Trophoblast cell (in vitro differentiated cells and primary cell): ENCODE measurements around the gene KCNG1.

Experiments
- DNase-seq, 2 donors: peaks; one replicate each; pipeline ENCODE4 v3.0.0-alpha.2; 2016
- H2AFZ ChIP-seq: 2 replicates; pipeline ENCODE4 v1.6.1; 2013; ENCODE audit warnings: low read length, moderate library complexity, mild to moderate bottlenecking; ENCODE audit not compliant: insufficient read depth, poor library complexity
- H2AK5ac ChIP-seq: 2 replicates; pipeline ENCODE4 v1.6.1; 2013; ENCODE audit warnings: mild to moderate bottlenecking, low read length
- H2BK120ac ChIP-seq: 2 replicates; pipeline ENCODE4 v1.6.1; 2013; ENCODE audit warnings: low read length, mild to moderate bottlenecking, moderate library complexity; ENCODE audit not compliant: insufficient read depth, poor library complexity
- H2BK12ac ChIP-seq: 2 replicates; pipeline ENCODE4 v1.6.1; 2013; ENCODE audit warnings: mild to moderate bottlenecking, low read length, moderate library complexity
- H2BK5ac ChIP-seq: 2 replicates; pipeline ENCODE4 v1.6.1; 2013; ENCODE audit warnings: low read length, low read depth, moderate library complexity, mild to moderate bottlenecking; ENCODE audit not compliant: poor library complexity
- H3K14ac ChIP-seq: 2 replicates; pipeline ENCODE4 v1.6.1; 2013; ENCODE audit warnings: mild to moderate bottlenecking, low read length
- H3K18ac ChIP-seq: 2 replicates; pipeline ENCODE4 v1.6.1; 2013; ENCODE audit warnings: mild to moderate bottlenecking, low read length
- H3K23ac ChIP-seq: 2 replicates; pipeline ENCODE4 v1.6.1; 2013; ENCODE audit warnings: low read length
- H3K27ac ChIP-seq: 2 replicates; pipeline ENCODE4 v1.5.1; 2013; ENCODE audit warnings: low read depth, mild to moderate bottlenecking, inconsistent platforms, low read length, moderate library complexity
- H3K27me3 ChIP-seq: 2 replicates; pipeline ENCODE4 v1.6.1; 2013; ENCODE audit warnings: inconsistent platforms, mild to moderate bottlenecking, low read length, moderate library complexity; ENCODE audit not compliant: insufficient read depth
- H3K36me3 ChIP-seq, 2 experiments: 1 replicate in 1 of 2; 2 replicates in 1 of 2; pipeline ENCODE4 v1.6.1; 2013; ENCODE audit warnings: low read length in 2 of 2, mild to moderate bottlenecking in 2 of 2, moderate library complexity in 1 of 2; ENCODE audit not compliant: insufficient read depth in 2 of 2, control insufficient read depth in 1 of 2
- H3K4ac ChIP-seq: 2 replicates; pipeline ENCODE4 v1.6.1; 2013; ENCODE audit warnings: low read depth, mild to moderate bottlenecking, low read length, moderate library complexity
- H3K4me1 ChIP-seq, 2 experiments: 1 replicate in 1 of 2; 2 replicates in 1 of 2; pipeline ENCODE4 v1.6.1; 2013; ENCODE audit warnings: low read length in 2 of 2, mild to moderate bottlenecking in 2 of 2, moderate library complexity in 1 of 2; ENCODE audit not compliant: insufficient read depth in 2 of 2, control insufficient read depth in 1 of 2
- H3K4me2 ChIP-seq: 2 replicates; pipeline ENCODE4 v1.6.1; 2013; ENCODE audit warnings: inconsistent platforms, mild to moderate bottlenecking, low read length, moderate library complexity
- H3K4me3 ChIP-seq: 2 replicates; pipeline ENCODE4 v1.5.1; 2013; ENCODE audit warnings: mild to moderate bottlenecking, low read depth, low read length, inconsistent platforms
- H3K79me1 ChIP-seq: one replicate; pipeline ENCODE4 v1.6.1; 2013; ENCODE audit warnings: low read length
- H3K79me2 ChIP-seq: 2 replicates; pipeline ENCODE4 v1.6.1; 2013; ENCODE audit warnings: low read length, mild to moderate bottlenecking; ENCODE audit not compliant: control insufficient read depth, insufficient read depth, poor library complexity
- H3K9ac ChIP-seq: 2 replicates; pipeline ENCODE4 v1.6.1; 2013; ENCODE audit warnings: mild to moderate bottlenecking, low read length
- H3K9me3 ChIP-seq: 2 replicates; pipeline ENCODE4 v1.6.1; 2013; ENCODE audit warnings: low read depth, mild to moderate bottlenecking, control low read depth, inconsistent platforms, low read length; ENCODE audit not compliant: insufficient read depth
- H4K12ac ChIP-seq: 2 replicates; pipeline ENCODE4 v1.6.1; 2013; ENCODE audit warnings: low read depth, mild to moderate bottlenecking, low read length, moderate library complexity
- H4K8ac ChIP-seq: 2 replicates; pipeline ENCODE4 v1.6.1; 2013; ENCODE audit warnings: low read depth, mild to moderate bottlenecking, low read length, moderate library complexity
- H4K91ac ChIP-seq: one replicate; pipeline ENCODE4 v1.6.1; 2013; ENCODE audit warnings: low read depth, mild to moderate bottlenecking, low read length, moderate library complexity
- WGBS: extraction: QIAGEN DNeasy Blood & Tissue Kit; methylation state at CpG from one replicate; pipeline ENCODE4 v1.1.7; 2013; ENCODE audit warnings: missing lambda C conversion rate; ENCODE audit not compliant: insufficient read length, insufficient coverage; ENCODE audit errors: extremely low coverage; 5-methylcytosine and 5-hydroxymethylcytosine counted together

Gene KCNG1

GRCh38 chr20:51020657-51021056 is 2.2 kb downstream of the KCNG1 start:
- DNase-seq = no peak
- Histone ChIP-seq H3K4ac (no peak overlapping the region), H4K8ac (no peak overlapping the region), H3K36me3 (no peaks in the 10 kb centered on the region), H2AFZ (no peak overlapping the region), H3K14ac (no peak overlapping the region), H2AK5ac (no peak overlapping the region), H2BK120ac (no peak overlapping the region), H3K4me3 (no peak overlapping the region), H3K4me1 (peaks cover 5 to 18% of the 10 kb centered on the region in 2 experiments), H3K18ac (no peak overlapping the region), H2BK12ac (no peak overlapping the region), H4K12ac (no peak overlapping the region), H4K91ac (no peak overlapping the region), H3K4me2 (no peak overlapping the region), H3K79me1 (peaks cover 6% of the 10 kb centered on the region), H2BK5ac (no peak overlapping the region), H3K9me3 (peaks cover 5% of the 10 kb centered on the region), H3K23ac (no peak overlapping the region), H3K27ac (no peak overlapping the region), H3K27me3 (peaks cover 19% of the 10 kb centered on the region), H3K79me2 (peaks cover 6% of the 10 kb centered on the region), H3K9ac (no peak overlapping the region)
- no CpG with 5 or more reads among the region's 6 CpGs for WGBS

- Histone ChIP-seq H3K4ac (no peak overlapping the region), H3K27me3 (peaks cover 19% of the 10 kb centered on the region), H3K9me3 (peaks cover 5% of the 10 kb centered on the region), H4K8ac (no peak overlapping the region), H4K91ac (no peak overlapping the region), H3K4me3 (no peak overlapping the region), H3K36me3 (no peaks in the 10 kb centered on the region), H3K79me2 (peaks cover 6% of the 10 kb centered on the region), H2AFZ (no peak overlapping the region), H4K12ac (no peak overlapping the region), H3K4me2 (no peak overlapping the region), H2BK12ac (peak overlapping the region; percentile 29), H3K79me1 (peaks cover 6% of the 10 kb centered on the region), H3K9ac (no peak overlapping the region), H3K4me1 (peaks cover 6 to 18% of the 10 kb centered on the region in 2 experiments), H3K14ac (no peak overlapping the region), H3K27ac (no peak overlapping the region), H2BK120ac (no peak overlapping the region), H2BK5ac (no peak overlapping the region), H2AK5ac (no peak overlapping the region), H3K18ac (no peak overlapping the region), H3K23ac (no peak overlapping the region)
- no peak for DNase-seq
- no CpG with 5 or more reads among the region's 21 CpGs for whole genome bisulfite sequencing
Observed at GRCh38 chr20:51019656-51020592, 3.0 kb downstream of the KCNG1 start.

- peaks cover 2% of the 10 kb centered on the region for H3K9me3 ChIP-seq
- DNase-seq = no peak
- H2BK120ac ChIP-seq = no peak overlapping the region
- peaks cover 8 to 11% of the 10 kb centered on the region in 2 experiments for H3K4me1 ChIP-seq
- no peak overlapping the region for H3K4me2 ChIP-seq
- no peak overlapping the region for H4K12ac ChIP-seq
- WGBS = no CpG with 5 or more reads among the region's 9 CpGs
- no peak overlapping the region for H3K14ac ChIP-seq
- no peak overlapping the region for H2BK12ac ChIP-seq
- no peak overlapping the region for H2BK5ac ChIP-seq
- no peaks in the 10 kb centered on the region for H3K79me1 ChIP-seq
- no peak overlapping the region for H3K27ac ChIP-seq
- no peak overlapping the region for H3K4me3 ChIP-seq
- H3K9ac ChIP-seq = no peak overlapping the region
- H3K36me3 ChIP-seq = no peaks in the 10 kb centered on the region
- peaks cover 5% of the 10 kb centered on the region for H3K27me3 ChIP-seq
- no peaks in the 10 kb centered on the region for H3K79me2 ChIP-seq
- no peak overlapping the region for H3K4ac ChIP-seq
- no peak overlapping the region for H3K23ac ChIP-seq
- no peak overlapping the region for H4K8ac ChIP-seq
- H2AFZ ChIP-seq = no peak overlapping the region
- no peak overlapping the region for H3K18ac ChIP-seq
- H4K91ac ChIP-seq = no peak overlapping the region
- no peak overlapping the region for H2AK5ac ChIP-seq
Observed at GRCh38 chr20:51017251-51017650, 5.7 kb downstream of the KCNG1 start.

DNA sequence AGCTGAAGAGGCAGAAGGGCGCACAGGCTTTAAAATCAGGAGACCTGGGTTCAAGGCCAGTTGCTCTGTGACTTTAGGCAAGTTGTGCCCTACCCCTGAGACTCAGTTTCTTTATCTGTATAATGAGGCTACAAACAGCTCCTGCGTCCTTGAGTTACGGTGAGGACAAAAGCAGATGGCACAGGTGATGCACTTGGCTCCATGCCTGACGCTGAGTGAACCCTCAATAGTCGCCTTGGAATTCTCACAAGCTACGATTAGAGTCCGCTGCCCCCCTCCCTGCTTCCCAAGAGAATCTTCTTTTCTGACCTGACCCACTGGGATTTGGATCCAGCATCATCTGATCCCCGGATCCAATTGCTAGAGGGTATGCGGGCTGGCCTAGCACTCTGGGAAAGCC is 6.4 kb downstream of the KCNG1 start:
- no peak overlapping the region for H3K14ac ChIP-seq
- no peak overlapping the region for H4K8ac ChIP-seq
- WGBS = no CpG with 5 or more reads among the region's 9 CpGs
- H3K79me2 ChIP-seq = no peaks in the 10 kb centered on the region
- H2BK5ac ChIP-seq = no peak overlapping the region
- no peak overlapping the region for H2AK5ac ChIP-seq
- H3K36me3 ChIP-seq = no peaks in the 10 kb centered on the region
- H2BK120ac ChIP-seq = no peak overlapping the region
- no peak overlapping the region for H3K4ac ChIP-seq
- no peak overlapping the region for H3K9ac ChIP-seq
- H2BK12ac ChIP-seq = no peak overlapping the region
- no peak for DNase-seq
- H3K4me2 ChIP-seq = no peak overlapping the region
- no peak overlapping the region for H4K12ac ChIP-seq
- no peak overlapping the region for H3K18ac ChIP-seq
- no peaks in the 10 kb centered on the region for H3K27me3 ChIP-seq
- H3K23ac ChIP-seq = no peak overlapping the region
- no peak overlapping the region for H3K4me3 ChIP-seq
- no peak overlapping the region for H3K27ac ChIP-seq
- H2AFZ ChIP-seq = no peak overlapping the region
- H3K4me1 ChIP-seq = peaks cover 4 to 5% of the 10 kb centered on the region in 2 experiments
- no peaks in the 10 kb centered on the region for H3K79me1 ChIP-seq
- H3K9me3 ChIP-seq = no peaks in the 10 kb centered on the region
- H4K91ac ChIP-seq = no peak overlapping the region
